ENCODE data around the gene PLSCR5. TPM values are rescaled to one million over a fixed set of nuclear protein-coding genes. Genes with fewer than 3 reads are reported as not detected.

Gene PLSCR5, protein sequence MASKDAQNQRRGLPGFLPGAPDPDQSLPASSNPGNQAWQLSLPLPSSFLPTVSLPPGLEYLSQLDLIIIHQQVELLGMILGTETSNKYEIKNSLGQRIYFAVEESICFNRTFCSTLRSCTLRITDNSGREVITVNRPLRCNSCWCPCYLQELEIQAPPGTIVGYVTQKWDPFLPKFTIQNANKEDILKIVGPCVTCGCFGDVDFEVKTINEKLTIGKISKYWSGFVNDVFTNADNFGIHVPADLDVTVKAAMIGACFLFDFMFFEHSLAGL
- total RNA-seq: not detected

DNA sequence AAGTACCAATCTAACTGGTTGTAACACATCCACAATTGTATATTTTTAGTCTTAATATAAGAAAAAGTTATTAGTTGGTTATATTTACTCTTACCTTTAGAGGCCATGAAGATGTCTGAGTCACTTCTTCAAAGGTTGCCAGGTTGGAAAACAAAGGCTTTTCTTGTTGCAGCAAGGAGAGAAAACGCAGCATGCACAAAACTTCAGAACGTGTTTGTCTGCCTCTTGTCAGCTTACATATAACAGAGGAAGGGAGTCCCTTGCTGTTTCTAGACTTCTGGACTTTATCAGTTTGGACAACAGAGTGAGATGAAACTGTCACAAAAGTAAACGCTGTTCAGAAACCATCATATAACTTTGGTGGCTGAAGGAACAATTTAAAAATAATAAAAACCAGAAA, at the start of gene PLSCR5:
PLSCR5 (minus strand) TSS at position 241 of the 400 bp plus-strand sequence; CDS start at position 107, 134 bp downstream.

DNA sequence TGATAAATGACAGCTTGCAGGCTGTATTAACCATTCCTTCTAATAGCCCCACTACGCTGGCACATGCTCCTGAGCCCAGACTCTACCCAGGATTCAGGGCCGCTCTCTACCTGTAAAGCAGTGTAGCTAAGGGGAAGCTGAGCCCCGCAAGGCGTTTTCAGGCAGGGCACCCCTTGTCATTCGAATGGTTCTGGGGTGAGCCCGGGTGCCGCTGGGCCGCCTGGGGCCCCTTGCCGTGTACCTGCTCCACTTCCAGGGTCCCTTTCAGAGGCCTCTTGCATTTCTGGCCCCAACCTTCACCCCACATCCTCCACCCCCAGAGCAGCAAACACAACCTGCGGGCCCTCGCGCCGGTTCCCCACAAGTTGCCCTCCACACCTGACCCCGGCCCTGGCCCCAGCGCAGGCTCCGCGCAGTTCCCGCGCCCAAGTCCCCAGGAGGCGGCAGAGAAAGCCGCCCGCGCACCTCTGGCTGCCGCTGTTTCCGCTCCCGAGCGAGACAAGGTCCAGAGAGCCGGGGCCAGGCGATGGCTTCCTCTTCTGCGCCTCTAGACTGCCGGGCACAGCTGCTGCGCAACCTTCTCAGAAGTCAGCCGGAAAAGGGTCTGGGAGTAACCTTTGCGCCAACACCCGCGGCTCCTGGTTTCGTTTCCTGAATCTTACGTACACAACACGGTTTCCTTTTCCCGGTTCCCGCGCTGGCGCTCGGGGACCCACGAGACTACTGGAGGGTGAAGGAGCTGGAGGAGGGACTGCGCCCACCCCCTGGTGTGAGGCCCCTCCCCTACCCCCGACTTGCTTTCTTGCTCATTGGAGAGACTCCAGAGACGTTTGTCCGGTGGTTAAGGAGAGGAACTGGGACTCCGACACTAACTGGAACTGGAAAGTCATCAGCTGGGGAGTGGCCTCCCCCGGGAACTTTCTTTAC, 60.9 kb downstream of the PLSCR5 start, which contains the start of gene PLSCR1:
PLSCR1 (minus strand) TSS at position 606 of the 927 bp plus-strand sequence. CDS start 8,055 bp downstream, outside the sequence.

Small RNA genes lying within 50 kb of the gene (small RNA-seq; reads per million reads assigned to genes)
- not detected for gene RNU6-428P (ENCODE audit: low replicate concordance)

Other genes starting within 250 kb of the PLSCR5 start
- 0.47 TPM for gene PLSCR2, start 135.8 kb downstream of the PLSCR5 start, total RNA-seq
- 82.3 TPM for gene PLSCR1, start 60.7 kb downstream of the PLSCR5 start, total RNA-seq